Keratinocyte (primary cell): ENCODE results near the gene CHRNA10. TPM values are rescaled to one million over a fixed set of nuclear protein-coding genes. Genes with fewer than 3 reads are reported as not detected.
"Not testable (repeated sequence)": the region's sequence is repeated elsewhere in the genome, so short reads cannot be mapped to it uniquely, and the experiment has no call there.

Experiments used
- DNase-seq: peaks from one replicate; pipeline ENCODE4 v3.0.0-alpha.2; 2011; ENCODE audit warnings: low read depth, missing footprints, low spot score
- FAIRE-seq: peaks from 2 replicates; lab custom pipeline; 2011; peaks lifted over from hg19 to GRCh38; lab: Jason Lieb, UNC
- H2AFZ ChIP-seq: 2 replicates; pipeline ENCODE4 v1.6.0; 2012; ENCODE audit warnings: low read length, control low read depth, inconsistent platforms; ENCODE audit not compliant: control insufficient read depth
- H3K27ac ChIP-seq: 2 replicates; pipeline ENCODE4 v1.5.1; 2011; ENCODE audit warnings: low read length; ENCODE audit not compliant: control insufficient read depth, insufficient read depth
- H3K27me3 ChIP-seq: 3 replicates; pipeline ENCODE4 v1.6.0; 2011; ENCODE audit warnings: low read length; ENCODE audit not compliant: control insufficient read depth, insufficient read depth; ENCODE audit errors: extremely low read depth
- H3K36me3 ChIP-seq, 2 experiments: 2 replicates in 1 of 2; 3 replicates in 1 of 2; pipeline ENCODE4 v1.5.1; 2011; ENCODE audit warnings: low read length in 2 of 2, mild to moderate bottlenecking in 1 of 2; ENCODE audit not compliant: control insufficient read depth in 2 of 2, insufficient read depth in 2 of 2; ENCODE audit errors: extremely low read depth in 1 of 2
- H3K4me1 ChIP-seq: 3 replicates; pipeline ENCODE4 v1.5.1; 2011; ENCODE audit warnings: low read length; ENCODE audit not compliant: control insufficient read depth, insufficient read depth; ENCODE audit errors: extremely low read depth
- H3K4me2 ChIP-seq: 3 replicates; pipeline ENCODE4 v1.6.0; 2011; ENCODE audit warnings: low read depth, low read length; ENCODE audit not compliant: control insufficient read depth, insufficient read depth; ENCODE audit errors: extremely low read depth
- H3K4me3 ChIP-seq, 3 experiments: fragments of 200-600 bp in 1 of 3; sonication (generic) in 1 of 3; 2 replicates in 2 of 3; 3 replicates in 1 of 3; pipeline ENCODE4 v1.5.1; 2011 to 2016; ENCODE audit warnings: low read length in 3 of 3, mild to moderate bottlenecking in 3 of 3, control low read depth in 2 of 3, inconsistent platforms in 1 of 3, low read depth in 1 of 3, mixed read lengths in 1 of 3, mixed run types in 1 of 3, moderate library complexity in 1 of 3; ENCODE audit not compliant: control insufficient read depth in 2 of 3, insufficient read depth in 2 of 3; ENCODE audit errors: extremely low read depth in 1 of 3
- H3K79me2 ChIP-seq: 2 replicates; pipeline ENCODE4 v1.6.0; 2012; ENCODE audit warnings: low read length; ENCODE audit not compliant: control insufficient read depth, insufficient read depth
- H3K9ac ChIP-seq: 3 replicates; pipeline ENCODE4 v1.6.0; 2011; ENCODE audit warnings: low read length; ENCODE audit not compliant: control insufficient read depth, insufficient read depth; ENCODE audit errors: extremely low read depth
- H3K9me1 ChIP-seq: 3 replicates; pipeline ENCODE4 v1.6.0; 2011; ENCODE audit warnings: low read length; ENCODE audit not compliant: control insufficient read depth, insufficient read depth; ENCODE audit errors: extremely low read depth
- H3K9me3 ChIP-seq: 2 replicates; pipeline ENCODE4 v1.5.1; 2012; ENCODE audit warnings: low read depth, low read length; ENCODE audit not compliant: control insufficient read depth
- H4K20me1 ChIP-seq: 3 replicates; pipeline ENCODE4 v1.6.0; 2011; ENCODE audit warnings: low read length; ENCODE audit not compliant: control insufficient read depth, insufficient read depth; ENCODE audit errors: extremely low read depth
- CTCF ChIP-seq, 3 experiments: IDR thresholded peaks in 1 of 3; conservative IDR thresholded peaks in 1 of 3; optimal IDR thresholded peaks in 1 of 3; 2 replicates in 2 of 3; 3 replicates in 1 of 3; pipeline versions ENCODE3 to v1.5.1; 2011; ENCODE audit warnings: low read length in 3 of 3, mild to moderate bottlenecking in 3 of 3, moderate library complexity in 2 of 3, control low read depth in 1 of 3, inconsistent platforms in 1 of 3; ENCODE audit not compliant: insufficient read depth in 2 of 3; ENCODE audit errors: extremely low read depth in 1 of 3
- EZH2 ChIP-seq: IDR thresholded peaks from one replicate; pipeline ENCODE4 v1.6.1; 2012; ENCODE audit warnings: inconsistent platforms, mild to moderate bottlenecking, low read length, moderate library complexity
- dilution Hi-C: fragments of 300-500 bp; cut with MboI; formaldehyde crosslinking; loops from one replicate; pipeline ENCODE4 v1.7.0; 2020; ENCODE audit warnings: low sequenced_read_pairs; ENCODE audit not compliant: extremely low pct_ligation_motif_present
- polyA plus RNA-seq, 5 experiments: library from polyadenylated mRNA; depleted of rRNA in 3 of 5; stranded (reverse) in 3 of 5; stranded (forward) in 1 of 5; unstranded in 1 of 5; fragments of >200 nt; gene quantifications; 1 replicate in 1 of 5; 2 replicates in 3 of 5; 3 replicates in 1 of 5; pipeline versions ENCODE4 v1.2.1 to v1.2.3, GENCODE V29; 2011 to 2012; ENCODE audit warnings: missing spikeins in 2 of 5, low read depth in 1 of 5, low replicate concordance in 1 of 5

CHRNA10 gene
- polyA plus RNA-seq, 1 donor (not counting 4 experiments of a cell fraction or from before 2014, with no cell fraction given), result 0.83 TPM

GRCh38 chr11:3649374-3649773 lies 21.8 kb downstream of the CHRNA10 start:
- DNase-seq, H2AFZ ChIP-seq, H3K36me3 ChIP-seq, H3K9me1 ChIP-seq, H4K20me1 ChIP-seq, H3K4me3 ChIP-seq, H3K9ac ChIP-seq, FAIRE-seq, H3K79me2 ChIP-seq, H3K4me1 ChIP-seq, H3K27me3 ChIP-seq, H3K4me2 ChIP-seq, H3K9me3 ChIP-seq, dilution Hi-C loops, H3K27ac ChIP-seq: not testable (repeated sequence)

GRCh38 chr11:3648843-3649242 lies 22.3 kb downstream of the CHRNA10 start:
- H2AFZ ChIP-seq, H3K36me3 ChIP-seq, FAIRE-seq, H3K9ac ChIP-seq, H3K4me3 ChIP-seq, dilution Hi-C loops, H3K4me2 ChIP-seq, H3K27me3 ChIP-seq, H3K9me1 ChIP-seq, H3K4me1 ChIP-seq, H3K79me2 ChIP-seq, DNase-seq, H3K27ac ChIP-seq, H4K20me1 ChIP-seq, H3K9me3 ChIP-seq: not testable (repeated sequence)

GRCh38 chr11:3645552-3645951 lies 25.6 kb downstream of the CHRNA10 start:
- no peak overlapping the region for H3K4me2 ChIP-seq
- dilution Hi-C loops, result no loop called here
- no peak for FAIRE-seq

More at GRCh38 chr11:3645552-3645951, 25.6 kb downstream of the CHRNA10 start:
- Histone ChIP-seq H3K27ac (no peak overlapping the region), H3K4me3 (no peak overlapping the region), H3K9ac (no peak overlapping the region), H3K9me3 (no peaks in the 10 kb centered on the region), H3K36me3 (no peaks in the 10 kb centered on the region), H3K79me2 (no peaks in the 10 kb centered on the region), H2AFZ (no peak overlapping the region), H3K27me3 (peaks cover 12% of the 10 kb centered on the region), H3K4me1 (peaks cover 3% of the 10 kb centered on the region), H3K9me1 (no peaks in the 10 kb centered on the region), H4K20me1 (no peaks in the 10 kb centered on the region)
- DNase-seq, result no peak
- no peak for TF ChIP-seq EZH2
- TF ChIP-seq CTCF (optimal IDR thresholded peaks at IDR 0.05 in 1 of 3, IDR thresholded peaks at IDR 0.05 in 1 of 3, conservative IDR thresholded peaks at IDR 0.05 in 1 of 3; ENCODE audit: extremely low read depth in 1 of 3, insufficient read depth in 2 of 3, low read length in 3 of 3), result no peak
